Neural crest cell (in vitro differentiated cells): ENCODE data around the gene PPP2R5D. TPM values are rescaled to one million over a fixed set of nuclear protein-coding genes. Genes with fewer than 3 reads are reported as not detected.

ENCODE experiments used
- DNase-seq: peaks from one replicate; pipeline ENCODE4 v3.0.0; 2021; ENCODE audit warnings: low read depth, mixed read lengths, low spot score
- H3K27ac Mint-ChIP-seq: one replicate; pipeline ENCODE4 v1.8.0; 2021; ENCODE audit warnings: mild to moderate bottlenecking, mixed read lengths; ENCODE audit not compliant: unreplicated experiment
- H3K27me3 Mint-ChIP-seq: 2 replicates; pipeline ENCODE4 v1.8.0; 2021; ENCODE audit warnings: low read depth, mild to moderate bottlenecking, mixed read lengths
- H3K36me3 Mint-ChIP-seq: 2 replicates; pipeline ENCODE4 v1.8.0; 2021; ENCODE audit warnings: low read depth, mild to moderate bottlenecking, mixed read lengths
- H3K4me1 Mint-ChIP-seq: 2 replicates; pipeline ENCODE4 v1.8.0; 2021; ENCODE audit warnings: mixed read lengths
- H3K4me3 Mint-ChIP-seq: one replicate; pipeline ENCODE4 v1.8.0; 2021; ENCODE audit warnings: mild to moderate bottlenecking, mixed read lengths
- H3K9me3 Mint-ChIP-seq: 2 replicates; pipeline ENCODE4 v1.8.0; 2021; ENCODE audit warnings: mixed read lengths
- CTCF ChIP-seq: fragments of 200-600 bp; sonication (generic); conservative IDR thresholded peaks from 2 replicates; pipeline ENCODE4 v1.5.0; 2021; ENCODE audit warnings: antibody characterized with exemption, mild to moderate bottlenecking
- total RNA-seq: library from RNA; stranded (reverse); gene quantifications from 2 replicates; pipeline ENCODE4 v1.2.1, GENCODE V29; 2021

PPP2R5D gene
- total RNA-seq, 1 donor from 2014 or later = 67.5 TPM

GRCh38 chr6:43035495-43036194, 51.3 kb downstream of the PPP2R5D start:
- Mint-ChIP-seq H3K27ac (no peak overlapping the region), H3K36me3 (peaks cover 16% of the 10 kb centered on the region), H3K4me1 (no peaks in the 10 kb centered on the region)

DNA sequence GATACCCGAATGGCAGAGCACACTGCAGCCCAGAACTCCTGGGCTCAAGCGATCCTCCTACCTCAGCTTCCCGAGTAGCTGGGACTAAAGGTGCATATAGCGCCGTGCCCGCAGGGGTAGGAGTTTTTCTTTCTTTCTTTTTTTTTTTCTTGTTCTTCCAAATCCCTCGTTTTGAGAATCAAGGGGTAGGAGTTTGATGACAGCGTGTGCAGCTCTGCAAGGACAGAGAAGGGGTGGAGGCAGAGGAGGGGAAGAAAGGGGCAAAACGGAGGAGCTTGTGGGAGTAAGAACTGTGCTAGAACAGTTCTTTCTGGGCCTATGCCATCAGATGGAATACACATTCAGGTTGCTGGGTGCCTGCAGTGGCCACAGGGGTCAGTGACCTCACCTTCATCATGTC, 52.3 kb downstream of the PPP2R5D start:
- Mint-ChIP-seq H3K4me3 (no peak overlapping the region), H3K36me3 (peaks cover 16% of the 10 kb centered on the region), H3K27ac (no peak overlapping the region), H3K27me3 (no peaks in the 10 kb centered on the region), H3K4me1 (no peaks in the 10 kb centered on the region), H3K9me3 (no peaks in the 10 kb centered on the region)
- no peak for DNase-seq
- TF ChIP-seq CTCF = no peak

More at GRCh38 chr6:43035495-43036194, 51.3 kb downstream of the PPP2R5D start:
- Mint-ChIP-seq H3K27me3 (no peaks in the 10 kb centered on the region), H3K9me3 (no peaks in the 10 kb centered on the region), H3K4me3 (no peak overlapping the region)
- DNase-seq = no peak
- TF ChIP-seq CTCF = no peak

GRCh38 chr6:43037197-43037596, 52.8 kb downstream of the PPP2R5D start:
- no peaks in the 10 kb centered on the region for H3K27me3 Mint-ChIP-seq
- H3K9me3 Mint-ChIP-seq = no peaks in the 10 kb centered on the region
- H3K4me1 Mint-ChIP-seq = no peaks in the 10 kb centered on the region
- H3K4me3 Mint-ChIP-seq = peak overlapping the region; percentile 22
- no peak for DNase-seq
- H3K36me3 Mint-ChIP-seq = peaks cover 13% of the 10 kb centered on the region
- TF ChIP-seq CTCF = no peak
- H3K27ac Mint-ChIP-seq = no peak overlapping the region

DNA sequence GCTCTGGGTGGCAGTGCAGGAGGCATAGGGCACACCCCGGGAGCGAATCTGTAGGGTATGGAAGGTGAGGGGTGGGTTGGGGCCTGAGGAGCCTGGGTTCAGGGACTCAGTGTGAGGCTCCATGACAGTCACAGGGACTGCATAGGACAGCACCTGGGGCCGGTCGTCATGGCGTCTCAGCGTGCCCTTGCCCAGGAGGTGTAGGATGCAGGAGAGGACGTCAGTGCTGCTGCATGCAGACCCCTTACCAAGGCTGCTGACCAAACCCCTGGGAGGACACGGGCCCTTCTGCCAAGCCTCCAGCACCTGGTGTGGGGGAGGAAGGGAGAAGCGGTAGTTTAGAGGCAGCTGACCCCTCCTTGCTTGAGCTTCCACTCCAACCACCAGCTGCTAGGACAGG, 53.3 kb downstream of the PPP2R5D start:
- Mint-ChIP-seq H3K27ac (no peak overlapping the region), H3K36me3 (peaks cover 13% of the 10 kb centered on the region), H3K27me3 (no peaks in the 10 kb centered on the region), H3K4me1 (no peaks in the 10 kb centered on the region), H3K4me3 (no peak overlapping the region), H3K9me3 (no peaks in the 10 kb centered on the region)
- no peak for DNase-seq
- TF ChIP-seq CTCF = no peak

DNA sequence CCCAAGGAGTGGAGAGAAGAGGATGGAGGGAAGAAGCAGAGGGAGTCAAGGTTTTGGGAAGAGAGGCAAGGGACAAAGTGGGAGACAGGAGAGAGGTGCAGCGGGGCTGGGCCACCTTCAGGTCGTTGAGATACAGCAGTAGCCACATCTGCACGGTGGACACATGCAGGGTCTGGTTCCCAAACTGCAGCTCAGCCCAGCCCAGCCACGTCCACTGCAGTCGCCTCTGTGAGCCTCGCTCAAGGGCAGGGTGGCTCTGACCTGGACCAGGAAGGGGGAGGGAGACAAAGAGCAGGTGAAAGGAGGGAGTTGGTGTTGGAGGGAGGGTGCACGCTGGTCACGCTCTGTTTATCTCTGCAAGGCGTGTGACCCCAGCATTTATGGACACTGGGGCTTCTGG, 54.4 kb downstream of the PPP2R5D start:
- Mint-ChIP-seq H3K4me3 (no peak overlapping the region), H3K9me3 (no peaks in the 10 kb centered on the region), H3K27ac (no peak overlapping the region), H3K4me1 (no peaks in the 10 kb centered on the region), H3K36me3 (peaks cover 13% of the 10 kb centered on the region), H3K27me3 (no peaks in the 10 kb centered on the region)
- no peak for DNase-seq
- no peak for TF ChIP-seq CTCF
